Psoas muscle (tissue), 8 donors: Measurements from ENCODE around the gene RALY. TPM values are rescaled to one million over a fixed set of nuclear protein-coding genes. Genes with fewer than 3 reads are reported as not detected.
A peak's percentile ranks its signal among the peaks of the same experiment; 100 is the strongest.

Experiments
- ATAC-seq, 4 donors: fragments of 200-7000 bp; cut with Tn5 transposase; one replicate each; pipeline ENCODE4 v1.9.1; 2020; ENCODE audit warnings: moderate library complexity in 3 of 4, mild to moderate bottlenecking in 2 of 4
- DNase-seq, 2 donors: peaks; one replicate each; pipeline ENCODE4 v3.0.0-alpha.2; 2020
- H3K27ac ChIP-seq: fragments of 200-600 bp; one replicate; pipeline ENCODE4 v1.8.0; 2022
- H3K27me3 ChIP-seq, 3 donors: fragments of 200-600 bp in 1 of 3; one replicate each; pipeline versions ENCODE4 v1.6.1 to v1.8.0; 2013 to 2022; ENCODE audit warnings: low read length in 2 of 3, mild to moderate bottlenecking in 2 of 3, moderate library complexity in 1 of 3; ENCODE audit not compliant: insufficient read depth in 3 of 3
- H3K36me3 ChIP-seq, 2 donors: fragments of 200-600 bp in 1 of 2; one replicate each; pipeline versions ENCODE4 v1.6.1 to v1.8.0; 2013 to 2022; ENCODE audit warnings: low read depth in 1 of 2, mild to moderate bottlenecking in 1 of 2, moderate library complexity in 1 of 2; ENCODE audit not compliant: insufficient read depth in 1 of 2
- H3K4me1 ChIP-seq: fragments of 200-600 bp; one replicate; pipeline ENCODE4 v1.8.0; 2022
- H3K4me3 ChIP-seq: fragments of 200-600 bp; one replicate; pipeline ENCODE4 v1.8.0; 2022; ENCODE audit warnings: mild to moderate bottlenecking
- H3K9me3 ChIP-seq: fragments of 200-600 bp; one replicate; pipeline ENCODE4 v1.8.0; 2022
- CTCF ChIP-seq: fragments of 200-600 bp; IDR thresholded peaks from one replicate; pipeline ENCODE4 v1.8.0; 2022; ENCODE audit warnings: antibody characterized with exemption
- WGBS, 3 donors: extraction: QIAGEN DNeasy Blood & Tissue Kit; methylation state at CpG; one replicate each; pipeline versions ENCODE4 v1.1.6 to v1.1.7; 2013; 5-methylcytosine and 5-hydroxymethylcytosine counted together
- intact Hi-C, 2 donors: fragments of 100-400 bp; cut with DNase I; formaldehyde crosslinking; loops; one replicate each; pipeline versions ENCODE4 v1.11.0 to v1.14.2; 2022
- polyA plus RNA-seq, 3 donors: library from polyadenylated mRNA; stranded (reverse); fragments of 200-250 nt; gene quantifications; one replicate each; pipeline ENCODE4 v1.2.3, GENCODE V29; 2013
- total RNA-seq, 4 donors: library from RNA; stranded (reverse); fragmentation: NEBNext Ultra II Directional in 2 of 4; extraction: Animal tissue kit (Norgen Biotek cat#: 25700) in 2 of 4; gene quantifications; one replicate each; pipeline versions ENCODE4 v1.2.1 to v1.2.4, GENCODE V29; 2021 to 2023
- donor health status: healthy with polysubstance abuse.
- donor health status: DM: no; HTN: no; CAD: no; lungs with moderate emphysema.
- donor health status: Bipolar disorder and iron deficiency.
- donor health status: healthy.
- donor health status: DM: yes; HTN: yes; CAD: no.
- donor health status: DM: no; HTN: no; CAD: no.
- donor health status: DM: no; HTN: no; CAD: no.
- donor health status: DM: yes; HTN: yes; CAD: no.

The RALY gene
- total and polyA plus RNA-seq, 7 donors = 92.3 to 325 (median 120) TPM

- WGBS, 3 donors = 0 to 1% (median 0%) methylated on average over 51 to 57 of the region's 57 CpGs
- ATAC-seq = peak; percentile 35 to 58 (median 50)
- Histone ChIP-seq H3K27me3 (no peaks in the 10 kb centered on the region), H3K27ac (peak overlapping the region; percentile 96), H3K9me3 (no peaks in the 10 kb centered on the region), H3K4me3 (peak overlapping the region; percentile 80), H3K36me3 (no peaks in the 10 kb centered on the region), H3K4me1 (peaks cover 52% of the 10 kb centered on the region)
- intact Hi-C loops = loop anchor here in 1 of 2 donors (1.0 to 5.0 kb wide), 2 partner anchors 73 to 118 kb away; partner anchors contain the start of gene EIF2S2
- no peak for TF ChIP-seq CTCF
- peak; percentile 88 to 89 for DNase-seq
These were observed 657 bp downstream of the RALY start for GRCh38 chr20:33994222-33994913.

- ATAC-seq (no peak), DNase-seq (no peak)
- no peaks in the 10 kb centered on the region for H3K27me3 ChIP-seq
- H3K4me3 ChIP-seq = peak overlapping the region; percentile 80
- intact Hi-C loops = loop anchor here in 1 of 2 donors (5.0 kb wide), 1 partner anchor 42 kb away; no protein-coding TSS in a partner anchor
- H3K27ac ChIP-seq = peak overlapping the region; percentile 96
- no peaks in the 10 kb centered on the region for H3K9me3 ChIP-seq
- H3K36me3 ChIP-seq = no peaks in the 10 kb centered on the region
- 11 to 17% (median 12%) methylated on average over 8 of the region's 8 CpGs for WGBS, 3 donors
- H3K4me1 ChIP-seq = peaks cover 61% of the 10 kb centered on the region
- no peak for TF ChIP-seq CTCF
These were observed 1.5 kb downstream of the RALY start for GRCh38 chr20:33995053-33995831.

DNA sequence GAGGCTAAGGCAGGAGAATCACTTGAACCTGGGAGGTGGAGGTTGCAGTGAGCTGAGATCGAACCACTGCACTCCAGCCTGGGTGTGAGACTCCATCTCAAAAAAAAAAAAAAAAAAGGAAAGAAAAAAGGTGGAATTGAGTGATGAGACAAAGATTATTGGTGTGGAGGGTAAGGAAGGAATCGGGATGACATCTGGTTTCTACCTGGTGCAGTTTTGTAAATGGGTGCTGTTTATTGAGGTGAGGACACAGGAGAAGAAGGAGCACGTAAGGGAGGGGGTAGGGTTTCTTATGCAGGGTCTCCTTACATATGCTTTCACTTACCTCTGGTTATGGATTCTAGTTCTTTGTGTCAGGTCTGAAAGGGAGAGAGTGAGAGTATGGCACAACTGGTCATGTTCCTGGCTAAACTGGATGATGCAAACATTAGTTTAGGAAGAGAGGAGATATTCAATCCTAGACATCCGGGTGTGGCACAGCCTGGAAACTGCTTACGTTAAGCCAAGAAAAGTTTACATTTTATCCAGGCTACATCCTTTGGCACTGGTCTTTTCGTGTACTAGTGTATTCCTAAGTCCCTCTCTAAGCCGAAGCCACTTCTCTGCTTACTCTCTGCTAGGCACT is 5.4 kb downstream of the RALY start:
- Histone ChIP-seq H3K36me3 (no peaks in the 10 kb centered on the region), H3K27ac (no peak overlapping the region), H3K4me1 (peaks cover 74% of the 10 kb centered on the region), H3K27me3 (no peaks in the 10 kb centered on the region), H3K9me3 (no peaks in the 10 kb centered on the region), H3K4me3 (no peak overlapping the region)
- TF ChIP-seq CTCF = no peak
- intact Hi-C loops = loop anchor here in 1 of 2 donors (5.0 kb wide), 1 partner anchor 38 kb away; no protein-coding TSS in a partner anchor
- no peak for DNase-seq
- 68 to 72% (median 68%) methylated on average over 7 of the region's 7 CpGs for WGBS, 3 donors
- ATAC-seq = no peak

DNA sequence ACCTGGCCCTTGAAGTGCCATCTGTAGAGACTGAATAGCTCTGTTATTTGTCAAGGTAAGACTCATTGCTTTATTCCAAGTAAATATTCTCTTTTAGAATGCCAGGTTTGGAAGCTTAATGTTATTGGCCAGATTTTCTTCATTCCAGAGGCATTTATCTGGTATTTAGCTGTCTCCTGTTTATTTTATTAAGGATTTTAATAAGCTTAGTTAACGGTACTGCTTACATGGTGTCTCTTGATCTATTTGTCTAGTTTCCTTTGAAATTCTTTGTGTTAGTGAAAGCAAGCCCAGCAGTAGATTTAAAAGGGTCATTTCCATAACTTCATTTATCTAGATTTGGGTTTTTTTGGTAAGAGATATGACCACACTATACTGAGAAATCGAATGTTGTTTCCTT is 7.7 kb downstream of the RALY start:
- TF ChIP-seq CTCF = no peak
- WGBS, 3 donors = 62 to 69% (median 68%) methylated on average over 2 of the region's 2 CpGs
- H3K27me3 ChIP-seq = no peaks in the 10 kb centered on the region
- DNase-seq (no peak), ATAC-seq (no peak)
- H3K36me3 ChIP-seq = no peaks in the 10 kb centered on the region
- peaks cover 63% of the 10 kb centered on the region for H3K4me1 ChIP-seq
- intact Hi-C loops = no loop called here
- no peaks in the 10 kb centered on the region for H3K9me3 ChIP-seq
- H3K4me3 ChIP-seq = no peak overlapping the region
- H3K27ac ChIP-seq = no peak overlapping the region
